ENCODE data around the gene ITGA1.

Gene ITGA1

GRCh38 chr5:52906343-52906742 is 118.6 kb downstream of the ITGA1 start:
- no peak for DNase-seq

- no peak for DNase-seq
These were observed 119.1 kb downstream of the ITGA1 start for GRCh38 chr5:52906845-52907244.

GRCh38 chr5:52909192-52909591 is 121.5 kb downstream of the ITGA1 start:
- DNase-seq: peak; percentile 9

GRCh38 chr5:52910071-52910470 is 122.4 kb downstream of the ITGA1 start:
- no peak for DNase-seq

GRCh38 chr5:52915176-52915875 is 127.6 kb downstream of the ITGA1 start:
- peak; percentile 25 for DNase-seq

- DNase-seq: no peak
These were observed 133.2 kb downstream of the ITGA1 start for GRCh38 chr5:52920929-52921328.

- peak; percentile 77 for DNase-seq
These were observed 134.7 kb downstream of the ITGA1 start for GRCh38 chr5:52922384-52922783.

- no peak for DNase-seq
These were observed 136.7 kb downstream of the ITGA1 start for GRCh38 chr5:52924456-52924855.

- DNase-seq: no peak
These were observed 137.3 kb downstream of the ITGA1 start for GRCh38 chr5:52925001-52925400.

GRCh38 chr5:52928689-52929088 is 141.0 kb downstream of the ITGA1 start:
- no peak for DNase-seq

GRCh38 chr5:52938226-52938625 is 150.5 kb downstream of the ITGA1 start:
- DNase-seq: no peak

- DNase-seq: no peak
These were observed 155.6 kb downstream of the ITGA1 start for GRCh38 chr5:52943285-52943684.

- DNase-seq: no peak
These were observed 156.1 kb downstream of the ITGA1 start for GRCh38 chr5:52943808-52944207.

GRCh38 chr5:52945040-52945439 is 157.3 kb downstream of the ITGA1 start:
- no peak for DNase-seq

- DNase-seq: no peak
These were observed 159.5 kb downstream of the ITGA1 start for GRCh38 chr5:52947208-52947607.

- DNase-seq: no peak
These were observed 160.1 kb downstream of the ITGA1 start for GRCh38 chr5:52947851-52948250.

- DNase-seq: peak; percentile 65
These were observed 160.8 kb downstream of the ITGA1 start for GRCh38 chr5:52948418-52949076.

GRCh38 chr5:52950686-52951085 is 163.0 kb downstream of the ITGA1 start:
- DNase-seq: no peak

GRCh38 chr5:52952483-52952882 is 164.8 kb downstream of the ITGA1 start:
- DNase-seq: no peak

GRCh38 chr5:52956014-52956413 is 168.3 kb downstream of the ITGA1 start:
- no peak for DNase-seq

- DNase-seq: peak; percentile 27
These were observed 169.4 kb downstream of the ITGA1 start for GRCh38 chr5:52956915-52957747.

GRCh38 chr5:52961274-52961681 is 173.6 kb downstream of the ITGA1 start:
- DNase-seq: no peak

GRCh38 chr5:52963636-52964035 is 175.9 kb downstream of the ITGA1 start:
- no peak for DNase-seq

GRCh38 chr5:52964138-52964537 is 176.4 kb downstream of the ITGA1 start:
- no peak for DNase-seq
